ENCODE results near the gene TBC1D13. TPM values are rescaled to one million over a fixed set of nuclear protein-coding genes. Genes with fewer than 3 reads are reported as not detected.

The TBC1D13 gene
- polyA plus RNA-seq, 1 experiment: 25.7 TPM

DNA sequence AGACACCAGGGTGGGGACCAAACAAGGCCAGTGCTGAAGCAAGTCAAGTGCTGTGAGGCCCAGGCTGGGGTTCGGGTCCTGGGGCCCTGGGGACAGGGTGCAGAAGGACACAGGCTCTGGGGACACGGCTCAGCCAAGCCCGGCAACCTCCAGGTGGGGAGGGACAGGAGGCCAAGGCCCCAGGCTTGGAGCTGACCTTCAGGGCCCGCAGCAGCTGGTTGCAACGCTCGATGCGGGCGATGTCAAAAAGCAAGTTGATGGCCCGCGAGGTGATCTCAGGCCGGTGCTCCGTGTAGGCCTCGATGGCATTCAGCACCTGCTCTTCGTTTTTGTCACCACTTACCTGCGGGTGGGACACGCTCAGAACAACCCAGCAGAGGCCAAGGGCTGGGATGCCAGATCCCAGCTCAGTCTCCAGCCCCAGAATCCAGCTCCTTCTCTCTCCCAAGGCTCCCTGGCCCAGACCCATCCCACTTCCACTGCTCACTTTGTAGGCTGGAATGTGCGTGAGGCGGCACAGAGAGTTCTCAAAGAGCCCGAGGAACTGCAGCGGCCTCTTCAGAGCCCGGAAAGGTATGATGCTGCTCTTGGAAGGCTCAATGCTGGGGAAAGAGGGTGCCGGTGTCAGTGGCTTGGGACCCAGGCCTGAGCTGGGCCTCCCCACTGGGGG, 36.0 kb upstream of the TBC1D13 start:
- H3K27me3 ChIP-seq (ENCODE audit: control insufficient read depth, insufficient read depth, low read length): no peaks in the 10 kb centered on the region
- POLR2A ChIA-PET: no interaction called here
- DNase-seq (ENCODE audit: low read depth, low spot score): no peak
- no peak overlapping the region for H3K4me3 ChIP-seq (ENCODE audit: low read depth, low read length)
- H3K9me3 ChIP-seq (ENCODE audit: control insufficient read depth, insufficient read depth, low read length): no peaks in the 10 kb centered on the region; the same call in 1 of the 2 replicates
- CTCF ChIA-PET: no interaction called here
- TF ChIP-seq CTCF (IDR thresholded peaks at IDR 0.05; ENCODE audit: low read depth, low read length): no peak
- H3K27ac ChIP-seq (ENCODE audit: low read depth, low read length): no peak overlapping the region

- ChIA-PET POLR2A (no interaction called here), CTCF (no interaction called here)
- H3K27me3 ChIP-seq (ENCODE audit: control insufficient read depth, insufficient read depth, low read length): no peaks in the 10 kb centered on the region
- H3K4me3 ChIP-seq (ENCODE audit: low read depth, low read length): no peak overlapping the region
- DNase-seq (ENCODE audit: low read depth, low spot score): no peak
- TF ChIP-seq CTCF (IDR thresholded peaks at IDR 0.05; ENCODE audit: low read depth, low read length): no peak
- no peaks in the 10 kb centered on the region; the same call in 1 of the 2 replicates for H3K9me3 ChIP-seq (ENCODE audit: control insufficient read depth, insufficient read depth, low read length)
- H3K27ac ChIP-seq (ENCODE audit: low read depth, low read length): no peak overlapping the region
Observed at GRCh38 chr9:128753627-128754026, 33.4 kb upstream of the TBC1D13 start.

DNA sequence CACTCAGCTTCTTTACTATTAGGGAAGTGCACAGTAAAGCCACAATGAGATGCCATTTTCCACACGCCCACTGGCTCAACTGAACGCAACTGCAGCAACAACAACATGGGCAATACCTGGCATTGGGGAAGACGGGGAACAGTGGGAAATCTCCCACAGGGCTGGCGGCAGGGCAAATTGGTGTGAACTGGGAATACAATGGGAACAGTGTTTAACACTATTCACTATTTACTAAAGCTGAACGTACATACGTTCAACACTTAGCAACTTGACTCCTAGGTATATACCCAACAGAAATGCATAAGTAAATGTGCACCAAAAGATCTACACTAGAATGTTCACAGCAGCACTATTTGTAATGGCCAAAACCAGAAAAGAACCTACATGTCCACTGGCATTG, 29.5 kb upstream of the TBC1D13 start:
- Histone ChIP-seq H3K9me3 (ENCODE audit: control insufficient read depth, insufficient read depth, low read length) (no peaks in the 10 kb centered on the region; the same call in 1 of the 2 replicates), H3K4me3 (ENCODE audit: low read depth, low read length) (no peak overlapping the region), H3K27me3 (ENCODE audit: control insufficient read depth, insufficient read depth, low read length) (no peaks in the 10 kb centered on the region), H3K27ac (ENCODE audit: low read depth, low read length) (no peak overlapping the region)
- ChIA-PET POLR2A (no interaction called here), CTCF (interaction anchor here (0.8 kb wide), 1 partner anchor 24 kb away, joined by 4 read pairs; no protein-coding TSS in a partner anchor)
- DNase-seq (ENCODE audit: low read depth, low spot score): no peak
- no peak for TF ChIP-seq CTCF (IDR thresholded peaks at IDR 0.05; ENCODE audit: low read depth, low read length)

- Histone ChIP-seq H3K27ac (ENCODE audit: low read depth, low read length) (no peak overlapping the region), H3K27me3 (ENCODE audit: control insufficient read depth, insufficient read depth, low read length) (no peaks in the 10 kb centered on the region), H3K9me3 (ENCODE audit: control insufficient read depth, insufficient read depth, low read length) (no peaks in the 10 kb centered on the region), H3K4me3 (ENCODE audit: low read depth, low read length) (no peak overlapping the region)
- CTCF ChIA-PET: no interaction called here
- no peak for TF ChIP-seq CTCF (IDR thresholded peaks at IDR 0.05; ENCODE audit: low read depth, low read length)
- POLR2A ChIA-PET: interaction anchor here (0.6 kb wide), 1 partner anchor 16 kb away, joined by 5 read pairs; no protein-coding TSS in a partner anchor
- no peak for DNase-seq (ENCODE audit: low read depth, low spot score)
Observed at GRCh38 chr9:128762671-128763449, 24.2 kb upstream of the TBC1D13 start.

DNA sequence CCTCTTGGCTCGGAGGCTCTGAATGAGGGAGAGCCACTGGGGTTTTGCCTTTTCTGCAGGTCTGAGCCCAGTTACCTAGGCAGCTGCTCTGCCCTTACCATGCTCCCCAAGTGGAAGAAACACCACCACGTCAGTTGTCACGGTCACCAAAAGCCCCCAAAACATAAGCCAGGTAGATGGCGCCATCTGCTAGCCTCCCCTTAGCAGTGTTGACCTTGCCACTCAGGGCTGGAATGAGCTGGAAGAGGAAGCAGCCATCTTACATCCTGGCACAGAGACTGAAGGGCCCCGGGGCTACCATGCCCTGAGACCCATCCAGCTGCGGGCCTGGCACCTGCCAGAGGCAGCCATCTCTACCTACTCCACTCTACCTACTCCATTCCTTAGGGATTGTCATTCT, 22.7 kb upstream of the TBC1D13 start:
- no peaks in the 10 kb centered on the region for H3K27me3 ChIP-seq (ENCODE audit: control insufficient read depth, insufficient read depth, low read length)
- CTCF ChIA-PET: interaction anchor here (0.5 to 1.6 kb wide), 3 partner anchors 19 to 62 kb away, joined by 3 to 6 read pairs (median 3); partner anchors contain the start of genes ENDOG and PKN3

More for the DNA sequence above, 22.7 kb upstream of the TBC1D13 start:
- no peak overlapping the region for H3K4me3 ChIP-seq (ENCODE audit: low read depth, low read length)
- no peaks in the 10 kb centered on the region for H3K9me3 ChIP-seq (ENCODE audit: control insufficient read depth, insufficient read depth, low read length)
- no peak for DNase-seq (ENCODE audit: low read depth, low spot score)
- POLR2A ChIA-PET: no interaction called here
- H3K27ac ChIP-seq (ENCODE audit: low read depth, low read length): no peak overlapping the region
- no peak for TF ChIP-seq CTCF (IDR thresholded peaks at IDR 0.05; ENCODE audit: low read depth, low read length)

All from AG04450 (cell line).